KMS-11 (cell line): ENCODE measurements around the gene ISG20.

Experiments used
- H2AFZ ChIP-seq: fragments of 200-600 bp; sonication (generic); 2 replicates; pipeline ENCODE4 v1.6.1; 2016; ENCODE audit warnings: antibody characterized with exemption, mixed run types, low read depth
- H3K27ac ChIP-seq: fragments of 200-600 bp; sonication (generic); 2 replicates; pipeline ENCODE4 v1.6.1; 2016; ENCODE audit warnings: mild to moderate bottlenecking, mixed run types
- H3K27me3 ChIP-seq: fragments of 200-600 bp; sonication (generic); 2 replicates; pipeline ENCODE4 v1.6.1; 2017; ENCODE audit warnings: mild to moderate bottlenecking, low read depth, mixed run types, moderate library complexity; ENCODE audit not compliant: insufficient read depth
- H3K36me3 ChIP-seq: fragments of 200-600 bp; sonication (generic); 2 replicates; pipeline ENCODE4 v1.6.1; 2017; ENCODE audit warnings: mild to moderate bottlenecking, mixed run types; ENCODE audit not compliant: insufficient read depth
- H3K4me1 ChIP-seq: fragments of 200-600 bp; sonication (generic); 2 replicates; pipeline ENCODE4 v1.6.1; 2016; ENCODE audit warnings: mild to moderate bottlenecking, low read depth, mixed run types; ENCODE audit not compliant: poor library complexity, severe bottlenecking
- H3K4me2 ChIP-seq: fragments of 200-600 bp; sonication (generic); 2 replicates; pipeline ENCODE4 v1.7.0; 2016; ENCODE audit warnings: mild to moderate bottlenecking, mixed run types
- H3K4me3 ChIP-seq: fragments of 200-600 bp; sonication (generic); IDR thresholded peaks from 2 replicates; pipeline ENCODE4 v1.6.1; 2017; ENCODE audit warnings: low read depth, low read length, mixed read lengths; ENCODE audit not compliant: insufficient read depth
- H3K79me2 ChIP-seq: fragments of 200-600 bp; sonication (generic); 2 replicates; pipeline ENCODE4 v1.6.1; 2016; ENCODE audit warnings: low read depth, mixed run types; ENCODE audit not compliant: insufficient read depth
- H3K9ac ChIP-seq: fragments of 200-600 bp; sonication (generic); 2 replicates; pipeline ENCODE4 v1.6.1; 2016; ENCODE audit warnings: mild to moderate bottlenecking, mixed run types
- H4K20me1 ChIP-seq: fragments of 200-600 bp; sonication (generic); 2 replicates; pipeline ENCODE4 v1.6.1; 2016; ENCODE audit warnings: mild to moderate bottlenecking, mixed run types; ENCODE audit not compliant: insufficient read depth
- TF ChIP-seq, protein P1 (sequence below): fragments of 200-600 bp; sonication (generic); conservative IDR thresholded peaks from 2 replicates; pipeline ENCODE4 v1.6.1; 2017; ENCODE audit warnings: low read depth, mild to moderate bottlenecking, antibody characterized with exemption, low read length, moderate library complexity, mixed read lengths

The ISG20 gene

DNA sequence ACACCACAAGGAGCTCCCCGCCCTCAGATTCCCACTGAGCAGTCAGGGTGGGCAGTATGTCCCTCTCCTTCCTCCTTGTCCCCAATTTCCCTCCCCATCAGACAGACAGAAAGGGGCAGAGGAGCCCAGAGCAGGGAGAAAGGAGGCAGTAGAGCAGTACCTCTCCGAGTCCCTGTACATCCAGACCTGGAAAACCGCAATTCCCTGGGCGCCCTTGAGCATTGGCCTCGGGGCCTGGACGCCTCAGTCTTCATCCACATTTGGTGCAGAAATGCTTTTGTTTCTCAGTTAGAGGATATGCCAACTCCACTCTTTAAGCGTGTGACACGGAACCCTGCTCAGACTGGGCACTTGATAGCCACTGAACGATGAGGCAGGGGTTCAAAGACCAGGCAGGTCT lies 5.9 kb downstream of the ISG20 start:
- Histone ChIP-seq H3K4me1 (peaks cover 16% of the 10 kb centered on the region), H4K20me1 (no peaks in the 10 kb centered on the region), H3K4me2 (no peak overlapping the region), H3K27me3 (no peaks in the 10 kb centered on the region), H3K27ac (no peak overlapping the region), H3K4me3 (no peak overlapping the region), H3K9ac (no peak overlapping the region), H3K79me2 (no peaks in the 10 kb centered on the region), H3K36me3 (no peaks in the 10 kb centered on the region), H2AFZ (no peak overlapping the region)
- TF ChIP-seq, protein P1, sequence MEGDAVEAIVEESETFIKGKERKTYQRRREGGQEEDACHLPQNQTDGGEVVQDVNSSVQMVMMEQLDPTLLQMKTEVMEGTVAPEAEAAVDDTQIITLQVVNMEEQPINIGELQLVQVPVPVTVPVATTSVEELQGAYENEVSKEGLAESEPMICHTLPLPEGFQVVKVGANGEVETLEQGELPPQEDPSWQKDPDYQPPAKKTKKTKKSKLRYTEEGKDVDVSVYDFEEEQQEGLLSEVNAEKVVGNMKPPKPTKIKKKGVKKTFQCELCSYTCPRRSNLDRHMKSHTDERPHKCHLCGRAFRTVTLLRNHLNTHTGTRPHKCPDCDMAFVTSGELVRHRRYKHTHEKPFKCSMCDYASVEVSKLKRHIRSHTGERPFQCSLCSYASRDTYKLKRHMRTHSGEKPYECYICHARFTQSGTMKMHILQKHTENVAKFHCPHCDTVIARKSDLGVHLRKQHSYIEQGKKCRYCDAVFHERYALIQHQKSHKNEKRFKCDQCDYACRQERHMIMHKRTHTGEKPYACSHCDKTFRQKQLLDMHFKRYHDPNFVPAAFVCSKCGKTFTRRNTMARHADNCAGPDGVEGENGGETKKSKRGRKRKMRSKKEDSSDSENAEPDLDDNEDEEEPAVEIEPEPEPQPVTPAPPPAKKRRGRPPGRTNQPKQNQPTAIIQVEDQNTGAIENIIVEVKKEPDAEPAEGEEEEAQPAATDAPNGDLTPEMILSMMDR, result no peak

DNA sequence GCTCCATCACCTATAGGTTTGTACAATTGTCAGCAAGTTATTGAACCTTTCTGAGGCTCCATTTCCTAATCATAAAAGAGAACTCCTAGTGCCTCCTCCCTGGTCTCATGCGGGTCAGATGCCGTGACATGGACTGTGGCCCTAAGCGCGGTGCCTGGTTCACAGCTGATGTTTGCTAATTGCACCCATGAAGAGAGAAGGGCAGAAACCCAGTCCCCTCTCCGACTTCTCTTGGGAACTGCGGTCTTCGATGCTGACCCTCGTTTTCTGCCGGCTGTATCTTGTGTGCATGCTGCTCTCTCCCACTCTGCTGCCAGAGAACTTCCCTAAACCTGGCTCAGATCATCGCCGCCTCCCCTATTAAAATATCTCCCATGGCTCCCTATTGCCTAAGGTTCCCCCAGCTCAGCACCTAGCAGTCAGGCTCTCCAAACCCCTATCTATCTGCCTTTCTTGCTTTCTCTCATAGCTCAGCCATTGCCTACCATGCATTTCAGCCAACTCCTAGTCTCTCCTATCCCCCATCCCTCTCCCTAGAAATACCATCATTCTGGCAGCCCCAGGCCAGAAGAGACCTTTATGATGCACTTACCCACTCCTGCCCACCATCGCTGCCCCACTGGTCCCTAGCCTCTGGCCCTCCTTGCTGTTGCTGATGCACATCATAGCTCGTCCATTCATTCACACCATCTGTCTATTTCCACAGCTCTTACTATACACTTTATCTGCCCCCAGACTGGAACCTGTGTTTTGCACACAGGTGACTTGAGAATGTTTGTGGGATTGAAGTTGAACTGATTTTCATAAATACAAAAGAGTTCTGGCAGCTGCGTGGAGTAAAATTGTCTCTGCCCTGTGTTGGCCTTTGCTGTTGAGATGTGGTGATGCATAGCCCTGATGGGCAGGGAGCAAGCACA lies 6.6 kb downstream of the ISG20 start:
- no peaks in the 10 kb centered on the region for H3K79me2 ChIP-seq

DNA sequence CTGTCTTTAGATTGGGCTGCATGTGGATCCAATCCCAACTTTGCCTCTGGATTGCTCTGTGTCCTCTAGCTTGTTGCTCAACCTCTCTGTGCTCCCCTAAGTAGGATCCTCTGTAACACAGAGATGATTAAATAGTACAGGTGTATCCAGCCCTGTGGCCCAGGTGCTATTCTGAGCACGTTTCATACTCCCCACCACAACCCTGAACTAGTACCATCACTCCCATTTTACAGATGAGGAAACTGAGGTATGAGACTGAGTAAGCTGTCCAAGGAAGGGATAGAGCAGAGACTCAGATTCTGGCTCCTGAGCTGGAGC lies 7.2 kb downstream of the ISG20 start:
- peaks cover 5% of the 10 kb centered on the region for H3K4me1 ChIP-seq
- no peak overlapping the region for H3K4me3 ChIP-seq
- no peaks in the 10 kb centered on the region for H3K36me3 ChIP-seq
- H3K4me2 ChIP-seq, result no peak overlapping the region
- H2AFZ ChIP-seq, result no peak overlapping the region
- no peak overlapping the region for H3K27ac ChIP-seq
- H3K9ac ChIP-seq, result no peak overlapping the region
- H3K27me3 ChIP-seq, result no peaks in the 10 kb centered on the region
- TF ChIP-seq, protein P1, result no peak
- H4K20me1 ChIP-seq, result no peaks in the 10 kb centered on the region
- H3K79me2 ChIP-seq, result no peaks in the 10 kb centered on the region

More for the DNA sequence above, 6.6 kb downstream of the ISG20 start:
- Histone ChIP-seq H3K4me1 (peaks cover 11% of the 10 kb centered on the region), H3K4me3 (no peak overlapping the region), H3K4me2 (no peak overlapping the region), H3K9ac (no peak overlapping the region), H3K36me3 (no peaks in the 10 kb centered on the region), H2AFZ (no peak overlapping the region), H4K20me1 (no peaks in the 10 kb centered on the region), H3K27ac (no peak overlapping the region), H3K27me3 (no peaks in the 10 kb centered on the region)
- TF ChIP-seq, protein P1, result no peak

DNA sequence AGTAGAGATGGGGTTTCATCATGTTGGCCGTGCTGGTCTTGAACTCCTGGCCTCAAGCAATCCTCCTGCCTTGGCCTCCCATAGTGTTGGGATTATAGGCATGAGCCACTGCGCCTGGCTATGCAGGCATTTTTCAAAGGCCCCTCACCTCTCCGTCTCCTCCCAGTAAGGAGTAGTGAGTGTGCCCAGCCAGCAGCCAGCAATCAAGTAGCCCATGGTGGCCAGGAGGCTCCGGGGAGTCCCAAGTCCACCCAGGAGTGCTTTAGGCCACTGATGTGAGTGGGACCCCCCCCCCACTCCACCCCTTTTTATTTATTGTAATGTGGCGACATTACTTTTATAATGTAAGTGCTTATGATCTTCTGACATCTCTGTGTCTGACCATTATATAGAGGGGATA lies 8.1 kb downstream of the ISG20 start:
- no peaks in the 10 kb centered on the region for H3K27me3 ChIP-seq
- no peaks in the 10 kb centered on the region for H3K36me3 ChIP-seq
- no peak overlapping the region for H2AFZ ChIP-seq
- H3K9ac ChIP-seq, result no peak overlapping the region
- H3K4me3 ChIP-seq, result no peak overlapping the region
- no peaks in the 10 kb centered on the region for H4K20me1 ChIP-seq
- H3K4me2 ChIP-seq, result no peak overlapping the region
- no peak overlapping the region for H3K27ac ChIP-seq
- TF ChIP-seq, protein P1, result no peak
- H3K4me1 ChIP-seq, result no peaks in the 10 kb centered on the region
- no peaks in the 10 kb centered on the region for H3K79me2 ChIP-seq
